ENCODE measurements around the gene FAM89B.

- TF ChIP-seq EP300 (IDR thresholded peaks at IDR 0.05), result no peak
- TF ChIP-seq CTCF (IDR thresholded peaks at IDR 0.05), result no peak
Observed at GRCh38 chr11:65532388-65533064, 39.8 kb upstream of the FAM89B start.

Measured in sigmoid colon (tissue), 4 donors.